Measurements from ENCODE around the gene GAB2.

GRCh38 chr11:78344094-78344493 lies 73.5 kb downstream of the GAB2 start:
- no peak for TF ChIP-seq CTCF (IDR thresholded peaks at IDR 0.05)
- TF ChIP-seq EHF (CRISPR knock-in tag; IDR thresholded peaks at IDR 0.05), result no peak
- no peak for TF ChIP-seq RCOR1 (IDR thresholded peaks at IDR 0.05; ENCODE audit: low read depth, low read length)
- TF ChIP-seq REST (IDR thresholded peaks at IDR 0.05), result no peak
- TF ChIP-seq EP300 (IDR thresholded peaks at IDR 0.05), result no peak
- no peak for TF ChIP-seq POLR2A (IDR thresholded peaks at IDR 0.05; ENCODE audit: low read length)
- TF ChIP-seq RNF2 (IDR thresholded peaks at IDR 0.05; ENCODE audit: borderline replicate concordance, low read depth), result no peak
- no peak for TF ChIP-seq MYC (IDR thresholded peaks at IDR 0.05; ENCODE audit: borderline replicate concordance, low read length)
- no peak for TF ChIP-seq JUN (IDR thresholded peaks at IDR 0.05)
- TF ChIP-seq RFX5 (IDR thresholded peaks at IDR 0.05), result no peak
- no peak for TF ChIP-seq MAX (IDR thresholded peaks at IDR 0.05)
- no peak for TF ChIP-seq NR3C1 (IDR thresholded peaks at IDR 0.05)
